K562 (cell line): ENCODE measurements around the gene SMIM29. TPM values are rescaled to one million over a fixed set of nuclear protein-coding genes. Genes with fewer than 3 reads are reported as not detected.

Experiments used
- ADNP ChIP-seq: fragments of 200-800 bp; sonication (Bioruptor generic); IDR thresholded peaks from 2 replicates; pipeline ENCODE4 v1.6.1; 2016; ENCODE audit warnings: missing genetic modification characterization, missing compliant biosample characterization
- ATF2 ChIP-seq: sonication (generic); formaldehyde crosslinking; IDR thresholded peaks from 2 replicates; pipeline ENCODE4 v1.8.1; 2022; ENCODE audit warnings: missing genetic modification reagents
- BCL6 ChIP-seq: fragments of 250-450 bp; sonication (Bioruptor Pico); IDR thresholded peaks from 2 replicates; pipeline ENCODE4 v1.4.0; 2020
- CCAR2 ChIP-seq: fragments of 200-400 bp; formaldehyde crosslinking; IDR thresholded peaks from 2 replicates; pipeline ENCODE4 v1.6.1; 2017; ENCODE audit warnings: mild to moderate bottlenecking, low read depth, low read length
- EP400 ChIP-seq: fragments of 450-650 bp; IDR thresholded peaks from 2 replicates; pipeline ENCODE4 v1.6.1; 2017; ENCODE audit warnings: antibody characterized with exemption, mild to moderate bottlenecking, moderate library complexity
- ERF ChIP-seq: fragments of 450-650 bp; formaldehyde crosslinking; IDR thresholded peaks from 2 replicates; pipeline ENCODE4 v1.4.0; 2020; ENCODE audit warnings: mild to moderate bottlenecking, mixed read lengths
- FIP1L1 ChIP-seq: fragments of 200-400 bp; formaldehyde crosslinking; IDR thresholded peaks from 2 replicates; pipeline ENCODE4 v1.6.1; 2018; ENCODE audit warnings: mild to moderate bottlenecking, low read depth, low read length; ENCODE audit not compliant: poor library complexity, severe bottlenecking
- FOXA1 ChIP-seq: fragments of 450-650 bp; IDR thresholded peaks from 2 replicates; pipeline ENCODE4 v1.6.1; 2016; ENCODE audit warnings: mild to moderate bottlenecking, borderline replicate concordance
- GTF3C2 ChIP-seq: IDR thresholded peaks from 3 replicates; pipeline ENCODE4 v1.6.1; 2011; ENCODE audit warnings: borderline replicate concordance, mild to moderate bottlenecking, moderate library complexity; ENCODE audit not compliant: insufficient read length; ENCODE audit errors: extremely low read depth
- LEF1 ChIP-seq: fragments of 450-650 bp; IDR thresholded peaks from 2 replicates; pipeline ENCODE4 v1.6.1; 2016; ENCODE audit warnings: mild to moderate bottlenecking
- MYBL2 ChIP-seq, 2 experiments: fragments of 450-650 bp in 1 of 2; sonication (generic) in 1 of 2; formaldehyde crosslinking in 1 of 2; IDR thresholded peaks; 2 replicates each; pipeline versions ENCODE4 v1.6.1 to v1.8.1; 2017 to 2022; ENCODE audit warnings: borderline replicate concordance in 1 of 2, inconsistent platforms in 1 of 2, low read depth in 1 of 2, mild to moderate bottlenecking in 1 of 2, missing genetic modification reagents in 1 of 2, moderate library complexity in 1 of 2
- NFRKB ChIP-seq: fragments of 450-650 bp; IDR thresholded peaks from 2 replicates; pipeline ENCODE4 v1.6.1; 2016; ENCODE audit warnings: low read depth
- PRPF4 ChIP-seq: fragments of 200-400 bp; formaldehyde crosslinking; IDR thresholded peaks from one replicate; pipeline ENCODE4 v1.6.1; 2017; ENCODE audit warnings: low read length, low read depth, mild to moderate bottlenecking; ENCODE audit not compliant: insufficient read depth, poor library complexity, severe bottlenecking
- PURB ChIP-seq: sonication (generic); formaldehyde crosslinking; IDR thresholded peaks from 2 replicates; pipeline ENCODE4 v1.9.0; 2021; ENCODE audit warnings: low read depth, mild to moderate bottlenecking, missing genetic modification reagents
- RBM14 ChIP-seq: fragments of 200-400 bp; formaldehyde crosslinking; IDR thresholded peaks from 2 replicates; pipeline ENCODE4 v1.6.1; 2018; ENCODE audit warnings: low read depth, mild to moderate bottlenecking, low read length, moderate library complexity, borderline replicate concordance; ENCODE audit not compliant: insufficient read depth
- THRAP3 ChIP-seq: fragments of 450-650 bp; IDR thresholded peaks from 2 replicates; pipeline ENCODE4 v1.6.1; 2016; ENCODE audit warnings: mild to moderate bottlenecking, inconsistent platforms, borderline replicate concordance
- ZFP30 ChIP-seq: fragments of 250-450 bp; sonication (Bioruptor Pico); IDR thresholded peaks from 2 replicates; pipeline ENCODE4 v1.8.0; 2022; ENCODE audit warnings: moderate library complexity, mild to moderate bottlenecking, inconsistent platforms, borderline replicate concordance
- ZNF174 ChIP-seq: fragments of 250-450 bp; sonication (Bioruptor Pico); IDR thresholded peaks from 2 replicates; pipeline ENCODE4 v1.4.0; 2020; ENCODE audit warnings: mild to moderate bottlenecking
- ZNF583 ChIP-seq: fragments of 250-450 bp; sonication (Bioruptor Pico); IDR thresholded peaks from 2 replicates; pipeline ENCODE4 v1.4.0; 2020
- ZNF778 ChIP-seq: fragments of 450-650 bp; formaldehyde crosslinking; IDR thresholded peaks from 2 replicates; pipeline ENCODE4 v1.4.0; 2020; ENCODE audit warnings: mild to moderate bottlenecking, moderate library complexity
- polyA plus RNA-seq, 8 experiments: library from polyadenylated mRNA; depleted of rRNA in 4 of 8; stranded (reverse) in 5 of 8; unstranded in 3 of 8; fragments of >200 nt; fragmentation: Nextera tagmentation in 2 of 8; fragmentation: Illumina TruSeq in 1 of 8; extraction: Ambion mirVana in 2 of 8; extraction: Trizol in 1 of 8; gene quantifications; 2 replicates each; pipeline versions ENCODE4 v1.2.1 to v1.2.3, GENCODE V29; 2011 to 2014; ENCODE audit warnings: inconsistent platforms in 1 of 8, missing spikeins in 1 of 8
- total RNA-seq, 7 experiments: library from RNA; depleted of rRNA in 6 of 7; stranded (reverse); fragments of >200 nt in 6 of 7; fragmentation: Illumina TruSeq in 2 of 7; extraction: Trizol in 2 of 7; gene quantifications; 2 replicates each; pipeline versions ENCODE4 v1.2.1 to v1.2.3, GENCODE V29; 2011 to 2021; ENCODE audit warnings: low replicate concordance in 1 of 7
- TF ChIP-seq, protein P1 (sequence below): fragments of 450-650 bp; conservative IDR thresholded peaks from 2 replicates; pipeline ENCODE4 v1.6.1; 2016; ENCODE audit warnings: missing genetic modification characterization, low read depth, mild to moderate bottlenecking, control low read depth, missing compliant biosample characterization

SMIM29 gene
- total and polyA plus RNA-seq, 9 of the 15 experiments (the other 6 are each of a cell fraction or from before 2014, with no cell fraction given): 6.5 to 36.7 (median 20.9) TPM

- TF ChIP-seq FIP1L1: peak; percentile 97
- TF ChIP-seq CCAR2: no peak
- peak; percentile 93 for TF ChIP-seq PRPF4
- TF ChIP-seq ADNP (tag): no peak
- TF ChIP-seq, protein P1, sequence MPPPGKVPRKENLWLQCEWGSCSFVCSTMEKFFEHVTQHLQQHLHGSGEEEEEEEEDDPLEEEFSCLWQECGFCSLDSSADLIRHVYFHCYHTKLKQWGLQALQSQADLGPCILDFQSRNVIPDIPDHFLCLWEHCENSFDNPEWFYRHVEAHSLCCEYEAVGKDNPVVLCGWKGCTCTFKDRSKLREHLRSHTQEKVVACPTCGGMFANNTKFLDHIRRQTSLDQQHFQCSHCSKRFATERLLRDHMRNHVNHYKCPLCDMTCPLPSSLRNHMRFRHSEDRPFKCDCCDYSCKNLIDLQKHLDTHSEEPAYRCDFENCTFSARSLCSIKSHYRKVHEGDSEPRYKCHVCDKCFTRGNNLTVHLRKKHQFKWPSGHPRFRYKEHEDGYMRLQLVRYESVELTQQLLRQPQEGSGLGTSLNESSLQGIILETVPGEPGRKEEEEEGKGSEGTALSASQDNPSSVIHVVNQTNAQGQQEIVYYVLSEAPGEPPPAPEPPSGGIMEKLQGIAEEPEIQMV (tag): no peak
- no peak for TF ChIP-seq MYBL2 (IDR thresholded peaks at IDR 0.05; ENCODE audit: low read depth)
- TF ChIP-seq MYBL2 (CRISPR knock-in tag; IDR thresholded peaks at IDR 0.05; ENCODE audit: borderline replicate concordance): no peak
- no peak for TF ChIP-seq ZNF174 (CRISPR knock-in tag)
- TF ChIP-seq EP400: peak; percentile 95
- TF ChIP-seq THRAP3: no peak
- TF ChIP-seq ZNF583 (CRISPR knock-in tag): no peak
- no peak for TF ChIP-seq ZNF778
- TF ChIP-seq PURB (CRISPR knock-in tag): no peak
- TF ChIP-seq ATF2 (CRISPR knock-in tag): peak; percentile 89
- TF ChIP-seq FOXA1: no peak
- 0 out of 2 replicates have a peak, but pooled peaks have one; percentile 50 for TF ChIP-seq RBM14
- no peak for TF ChIP-seq GTF3C2
- no peak for TF ChIP-seq LEF1
- TF ChIP-seq NFRKB: peak; percentile 82
- no peak for TF ChIP-seq ERF
- no peak for TF ChIP-seq BCL6 (CRISPR knock-in tag)
- no peak for TF ChIP-seq ZFP30
Observed at GRCh38 chr6:34237722-34238584, 10.9 kb downstream of the SMIM29 start (continued).
